SIG-M5 treated with dmso at 0.1 percent for 504 hours (cell line): ENCODE measurements around the gene SEMA5B.

ENCODE experiments used
- DNase-seq: peaks from one replicate; lab custom pipeline; 2025; ENCODE audit not compliant: unreplicated experiment; lab: John Stamatoyannopoulos, UW

The SEMA5B gene

GRCh38 chr3:122947196-122947595, 80.4 kb downstream of the SEMA5B start:
- DNase-seq, result no peak

DNA sequence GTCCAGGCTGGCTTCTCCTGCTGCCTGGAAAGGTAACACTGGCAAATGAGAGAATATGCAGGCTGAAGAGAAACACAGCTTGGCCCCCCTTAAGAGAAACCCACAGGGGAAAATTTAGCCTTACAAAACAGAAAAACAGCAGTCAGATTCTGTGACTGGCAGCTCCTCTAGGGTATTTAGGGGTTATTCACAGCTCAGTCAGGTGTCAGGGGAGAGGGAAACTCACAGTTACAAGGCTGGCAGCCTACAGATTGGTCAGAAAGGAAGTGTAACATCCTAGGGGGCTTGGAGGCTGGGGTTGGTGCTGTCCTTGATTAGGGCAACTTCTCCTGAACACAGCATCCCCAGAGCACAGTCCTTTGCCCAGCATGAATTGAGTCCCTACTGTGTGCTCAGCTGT, 81.4 kb downstream of the SEMA5B start:
- no peak for DNase-seq

- no peak for DNase-seq
Observed at GRCh38 chr3:122945230-122945629, 82.3 kb downstream of the SEMA5B start.

DNA sequence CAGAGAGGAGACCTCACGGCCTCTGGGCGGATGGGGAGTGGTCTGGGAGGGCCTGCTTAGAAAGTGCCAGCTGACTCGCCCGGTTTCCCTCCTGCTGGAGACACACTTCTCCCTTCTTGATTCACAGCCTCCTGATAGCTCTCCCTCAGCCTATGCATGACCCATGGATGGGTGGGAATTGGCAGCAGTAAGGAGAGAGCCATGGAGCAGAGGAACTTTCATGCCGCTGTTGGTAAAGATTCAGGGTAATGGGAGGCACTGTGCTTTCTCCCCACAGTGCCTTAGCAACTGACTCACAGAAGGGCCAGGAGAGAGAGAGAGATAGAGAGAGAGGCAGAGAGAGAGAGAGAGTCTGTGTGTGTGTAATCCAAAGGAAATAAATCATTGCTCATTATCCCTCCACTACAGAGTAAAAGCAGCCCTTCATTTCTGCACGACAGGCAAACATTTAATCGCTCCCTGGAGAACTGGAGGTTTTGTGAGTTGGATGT, 82.8 kb downstream of the SEMA5B start:
- no peak for DNase-seq

- DNase-seq, result no peak
Observed at GRCh38 chr3:122943828-122944190, 83.8 kb downstream of the SEMA5B start.

DNA sequence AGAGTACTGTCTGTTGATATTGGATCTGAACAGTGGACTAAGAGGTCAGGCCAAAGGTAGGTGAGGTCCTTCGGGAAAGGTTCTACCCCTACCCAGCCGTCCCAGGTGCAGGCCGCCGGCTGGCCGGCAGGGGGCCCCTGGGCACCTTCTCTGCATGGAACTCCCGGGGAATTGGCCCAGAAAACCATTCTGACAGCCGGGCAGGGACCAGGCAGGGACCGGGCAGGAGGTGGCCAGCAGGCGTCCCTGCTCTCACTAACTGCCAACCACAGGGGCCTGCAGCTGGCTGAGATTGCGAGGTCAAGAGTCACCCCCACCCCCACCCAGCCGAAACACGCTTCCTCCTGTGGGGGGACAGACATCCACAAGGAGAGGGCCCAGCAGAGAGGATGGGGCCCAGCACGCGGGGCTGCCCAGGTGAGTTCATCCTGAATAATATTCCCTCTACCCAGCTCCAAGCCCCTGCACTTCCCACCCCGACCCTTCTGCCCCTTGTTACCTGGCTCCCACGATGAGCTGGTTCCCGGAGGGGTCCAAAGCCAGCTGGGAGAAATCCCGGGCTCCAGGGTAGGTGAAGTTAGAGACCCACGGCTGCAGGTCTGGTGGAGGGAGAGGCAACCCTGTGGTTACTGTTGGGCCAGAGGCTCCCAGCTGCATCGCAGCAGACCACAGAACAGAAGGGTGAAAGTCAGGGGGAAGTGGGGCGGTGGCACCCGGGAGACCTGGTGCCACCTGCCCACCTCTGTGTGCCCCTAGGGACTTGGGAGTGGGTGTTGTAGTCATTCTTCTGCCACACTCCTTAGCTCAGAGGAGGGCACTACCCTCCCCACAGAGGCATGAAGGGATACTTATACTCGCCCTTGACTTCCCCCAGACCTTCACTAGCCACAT, 84.4 kb downstream of the SEMA5B start:
- DNase-seq, result peak; percentile 30

GRCh38 chr3:122942239-122942638, 85.3 kb downstream of the SEMA5B start:
- DNase-seq, result no peak

DNA sequence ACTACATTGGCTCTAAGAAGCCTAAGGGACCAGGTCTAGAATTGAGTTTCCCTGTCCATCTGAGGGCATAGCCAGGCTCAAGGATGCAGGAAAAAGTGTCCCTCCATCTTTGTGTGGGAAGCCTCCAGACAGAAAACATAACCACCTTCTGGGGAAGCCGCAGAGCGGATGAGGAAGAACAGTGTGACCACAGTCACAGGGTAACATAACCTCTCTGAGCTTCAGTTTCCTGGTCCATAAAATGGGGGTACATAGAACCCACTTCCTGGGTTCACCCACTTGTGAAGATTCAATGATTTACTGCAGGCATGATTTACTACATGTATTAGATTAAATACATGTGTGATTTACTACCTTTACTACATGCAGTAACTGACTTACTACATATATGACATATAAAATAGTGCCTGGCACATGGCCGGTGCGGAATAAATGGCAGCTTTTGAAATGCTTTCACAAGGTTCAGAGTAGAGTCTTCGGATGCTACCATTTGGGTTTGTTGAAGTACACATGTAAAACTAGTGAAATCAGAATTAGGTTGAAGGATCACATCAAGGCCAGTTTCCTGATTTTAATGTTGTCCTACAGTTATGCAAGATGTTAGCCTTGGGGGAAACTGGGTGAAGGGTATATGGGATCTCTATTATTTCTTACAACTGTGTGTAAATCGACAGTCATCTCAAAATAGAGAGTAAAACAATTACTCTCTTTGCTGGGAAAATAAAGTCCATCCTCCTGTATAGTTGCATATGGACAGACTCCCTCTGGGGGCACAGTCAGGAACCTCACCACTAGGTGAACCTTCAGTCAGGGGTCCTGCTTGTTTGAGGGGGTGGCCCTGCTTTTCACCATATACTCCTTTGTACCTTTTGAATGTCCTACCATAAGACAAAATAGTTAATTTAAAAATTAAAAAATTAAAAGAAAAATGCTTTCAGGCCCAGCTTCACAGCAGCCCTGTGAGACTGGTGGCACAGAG, 86.0 kb downstream of the SEMA5B start:
- no peak for DNase-seq

- DNase-seq, result no peak
Observed at GRCh38 chr3:122940628-122941086, 86.9 kb downstream of the SEMA5B start.

DNA sequence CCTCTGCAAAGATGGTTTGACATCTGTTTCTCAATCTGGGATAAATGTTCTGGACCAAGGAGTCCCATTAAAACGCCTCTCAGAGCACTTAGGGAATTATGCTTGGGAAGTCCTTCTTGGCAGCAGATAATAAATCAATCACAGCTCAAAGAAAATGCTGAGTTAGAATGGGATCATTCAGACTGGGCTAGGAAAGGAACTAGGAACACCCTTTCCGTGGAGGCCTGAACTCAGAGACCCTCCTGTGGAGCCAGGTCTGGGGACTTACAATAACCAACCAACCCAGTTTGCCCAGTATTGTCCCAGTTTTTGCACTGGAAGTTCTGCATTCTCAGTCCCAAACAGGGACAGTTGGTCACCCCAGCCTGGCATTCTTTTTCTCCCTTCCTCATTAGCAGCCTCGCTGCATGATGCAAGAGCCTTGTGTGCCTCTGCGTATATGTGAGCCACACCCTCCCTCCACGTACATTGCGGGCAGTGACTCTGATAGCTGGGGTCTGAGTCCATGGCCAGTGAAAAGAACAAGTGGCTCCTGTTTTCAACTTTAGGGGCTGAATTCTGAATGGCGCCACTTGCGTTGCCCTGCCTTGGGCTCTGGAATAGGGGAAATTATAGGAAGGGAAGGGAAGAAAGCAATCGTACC, 88.7 kb downstream of the SEMA5B start:
- peak; percentile 73 for DNase-seq

DNA sequence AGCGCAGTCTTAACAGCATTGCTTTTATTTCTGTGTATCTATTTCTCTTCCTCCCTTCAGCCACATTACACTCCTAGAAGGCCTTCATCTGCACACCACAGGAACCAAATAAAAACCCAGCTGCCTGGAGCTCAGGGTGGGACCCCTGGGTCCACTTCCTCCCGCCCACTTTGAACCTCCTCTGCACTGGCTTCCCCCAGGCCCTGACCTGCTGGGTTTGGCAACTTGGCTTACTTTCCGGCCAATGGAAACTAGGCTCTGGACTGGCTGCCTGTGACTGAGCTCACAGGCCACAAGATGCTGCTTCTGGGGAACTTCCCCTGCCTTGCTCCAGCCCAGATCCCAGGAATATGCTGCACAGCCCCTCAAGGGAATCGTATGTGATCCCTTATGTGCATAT, 89.8 kb downstream of the SEMA5B start:
- DNase-seq, result no peak

- DNase-seq, result no peak
Observed at GRCh38 chr3:122936986-122937385, 90.6 kb downstream of the SEMA5B start.

DNA sequence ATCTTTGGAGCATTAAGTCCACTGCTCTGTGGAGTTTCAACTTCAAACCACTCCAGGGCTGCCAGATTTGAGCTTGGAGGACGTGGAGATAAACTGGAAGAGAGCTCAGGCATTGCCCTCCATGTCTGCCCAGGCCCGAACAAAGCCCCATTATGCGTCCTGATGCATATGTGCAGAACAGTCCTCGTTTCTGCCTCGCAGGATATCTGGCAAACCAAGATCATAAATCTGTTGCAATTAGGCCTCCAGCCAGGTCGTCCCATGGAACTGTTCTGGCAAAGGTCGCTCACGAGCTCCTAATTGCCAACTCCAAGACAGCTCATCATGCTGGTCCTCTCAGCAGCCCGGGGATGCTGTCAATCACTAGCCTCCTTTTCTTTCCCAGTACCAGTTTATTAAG, 91.2 kb downstream of the SEMA5B start:
- DNase-seq, result no peak

DNA sequence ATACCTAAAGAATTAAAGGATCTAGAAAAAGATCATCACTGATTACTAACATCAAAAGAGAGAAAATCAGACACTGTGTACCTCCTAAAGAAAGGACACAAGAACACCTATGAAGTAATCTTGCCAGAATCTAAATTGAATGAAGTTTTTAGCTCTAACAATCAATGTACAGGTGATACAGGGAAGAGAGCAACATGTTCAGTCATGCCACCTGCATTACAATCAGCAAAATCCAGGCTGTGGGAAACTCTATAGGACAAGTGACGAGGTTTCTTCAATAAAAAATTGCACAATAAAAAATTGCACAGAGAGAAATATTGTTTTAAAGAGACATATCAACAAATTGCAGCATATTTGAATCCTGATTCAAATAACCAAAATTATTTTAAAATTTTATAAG, 93.3 kb downstream of the SEMA5B start:
- no peak for DNase-seq

GRCh38 chr3:122932251-122932967, 95.2 kb downstream of the SEMA5B start:
- DNase-seq, result no peak

GRCh38 chr3:122931636-122932035, 95.9 kb downstream of the SEMA5B start:
- DNase-seq, result no peak

GRCh38 chr3:122930063-122930997, 97.2 kb downstream of the SEMA5B start:
- no peak for DNase-seq

DNA sequence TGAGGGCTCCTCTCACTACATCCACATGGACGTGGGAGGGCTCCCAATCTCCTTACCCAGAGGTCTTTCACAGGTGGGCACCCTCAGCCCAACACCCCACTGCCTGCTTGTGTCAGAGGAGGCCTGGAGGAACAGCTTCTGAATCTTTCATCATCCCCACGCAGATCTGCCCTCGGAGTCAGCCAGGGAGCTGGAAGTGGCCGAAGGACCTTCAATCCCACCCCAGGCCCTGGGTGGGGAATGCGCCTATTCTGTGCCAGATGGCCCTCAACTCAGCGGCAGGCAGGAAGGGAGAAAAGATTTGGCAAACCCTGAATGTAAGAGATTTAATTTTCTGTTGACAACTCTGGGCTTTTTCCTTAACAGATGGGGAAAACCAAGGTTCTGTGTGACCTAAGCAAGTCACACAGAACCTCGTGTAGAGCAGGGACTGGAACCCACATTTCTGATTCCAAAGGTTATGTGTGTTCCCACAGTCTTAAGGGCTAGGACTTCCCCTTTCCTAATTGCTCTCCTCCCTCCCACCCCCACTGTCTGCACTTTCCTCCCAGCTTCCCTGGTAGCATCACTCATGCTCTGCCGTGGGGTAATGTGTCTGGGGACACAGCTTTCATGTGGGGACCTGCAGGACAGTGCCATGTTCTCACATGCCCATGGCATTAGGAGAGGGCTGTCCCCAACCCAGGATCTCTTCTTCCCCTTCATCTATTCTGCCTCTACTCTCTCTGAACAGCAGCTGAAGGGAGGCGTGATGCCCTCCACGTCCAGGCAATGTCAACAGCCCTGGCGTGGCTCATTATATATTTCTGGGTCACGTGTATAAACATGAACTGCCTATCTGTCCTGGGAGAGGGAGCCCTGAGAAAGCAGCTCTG, 98.1 kb downstream of the SEMA5B start:
- no peak for DNase-seq
